ENCODE data around the gene PKNOX2.

PKNOX2 gene

DNA sequence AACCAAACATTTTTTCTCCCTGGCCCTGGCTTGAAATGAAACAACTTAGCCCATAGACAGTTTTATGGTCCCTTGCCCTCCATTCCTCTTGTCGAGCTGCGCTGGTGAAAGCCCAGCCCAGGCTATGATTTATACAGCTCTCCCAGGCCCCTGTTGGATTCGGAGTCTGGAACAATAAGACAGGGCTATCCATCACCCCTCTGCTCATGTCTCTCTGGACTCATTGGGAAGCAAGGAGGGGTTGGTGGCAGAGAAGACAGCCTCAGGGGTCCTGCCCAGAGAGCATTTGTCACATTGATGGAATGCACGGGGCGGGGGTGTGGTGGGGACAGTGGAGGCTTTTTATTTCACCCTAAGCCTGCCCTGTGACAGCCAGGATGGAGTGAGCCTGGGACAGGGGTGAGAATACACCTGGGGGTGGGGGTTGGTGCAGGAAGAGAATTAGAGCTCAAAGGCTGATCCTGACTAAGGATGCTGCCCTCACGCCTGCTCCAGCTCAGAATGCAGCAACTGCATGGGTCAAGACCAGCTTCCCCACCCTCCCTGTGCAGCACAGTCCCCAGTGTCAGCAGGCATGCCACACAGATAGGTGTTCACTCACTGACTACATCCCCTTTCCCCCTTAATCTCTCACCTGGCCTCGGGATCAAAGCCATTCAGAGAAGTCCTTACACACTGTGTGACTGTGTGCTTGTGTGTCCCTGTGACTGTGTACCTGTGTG, 10.0 kb upstream of the PKNOX2 start:
- H3K4me3 ChIP-seq (replicated peaks; ENCODE audit: low read depth, low read length): no peak overlapping the region
- no peak for DNase-seq (ENCODE audit: extremely low read depth, low read depth)
- no peak for TF ChIP-seq CTCF (IDR thresholded peaks at IDR 0.05; ENCODE audit: low read depth, low read length, missing control alignments)

GRCh38 chr11:125155100-125155444, 9.5 kb upstream of the PKNOX2 start:
- no peak for DNase-seq (ENCODE audit: extremely low read depth, low read depth)
- no peak overlapping the region for H3K4me3 ChIP-seq (replicated peaks; ENCODE audit: low read depth, low read length)
- no peak for TF ChIP-seq CTCF (IDR thresholded peaks at IDR 0.05; ENCODE audit: low read depth, low read length, missing control alignments)

GRCh38 chr11:125155767-125156166, 8.8 kb upstream of the PKNOX2 start:
- H3K4me3 ChIP-seq (replicated peaks; ENCODE audit: low read depth, low read length): no peak overlapping the region
- DNase-seq (ENCODE audit: extremely low read depth, low read depth): no peak
- no peak for TF ChIP-seq CTCF (IDR thresholded peaks at IDR 0.05; ENCODE audit: low read depth, low read length, missing control alignments)

DNA sequence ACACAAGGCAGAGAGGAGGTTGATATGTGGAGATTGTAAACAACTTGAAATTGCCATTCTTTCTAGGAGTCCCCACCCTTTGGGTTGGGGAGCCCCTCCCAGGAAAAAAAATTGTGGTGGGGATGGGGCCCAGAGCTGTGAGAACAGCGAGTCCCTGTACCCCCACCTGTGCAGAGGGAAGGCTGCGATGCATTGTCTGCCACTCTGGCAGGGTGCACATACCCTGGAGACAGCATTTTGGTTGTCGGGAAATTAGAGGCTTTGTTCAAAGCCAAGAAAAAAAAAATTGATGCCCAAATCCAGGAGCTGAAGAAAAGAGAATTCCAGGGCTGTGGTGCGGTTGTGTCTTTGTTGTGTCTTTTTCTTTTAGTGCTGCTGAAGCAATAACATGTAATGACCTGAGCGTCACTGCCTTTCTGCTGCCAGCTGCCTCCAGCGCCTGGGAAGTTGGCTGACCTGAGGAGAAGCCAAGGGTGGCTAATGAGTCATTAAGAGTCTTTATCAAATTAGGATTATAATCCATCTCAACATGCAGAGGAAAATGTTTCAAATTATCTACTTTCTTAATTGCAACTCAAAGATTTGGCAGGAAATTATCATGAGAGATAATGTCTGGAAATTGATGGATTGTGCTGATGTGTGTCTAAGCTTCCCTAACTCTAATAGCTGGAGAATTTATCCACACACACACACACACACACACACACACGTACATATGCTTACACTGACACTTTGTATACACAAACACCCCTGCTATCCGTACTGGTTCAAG, 8.0 kb upstream of the PKNOX2 start:
- H3K4me3 ChIP-seq (replicated peaks; ENCODE audit: low read depth, low read length): no peak overlapping the region
- DNase-seq (ENCODE audit: extremely low read depth, low read depth): no peak
- TF ChIP-seq CTCF (IDR thresholded peaks at IDR 0.05; ENCODE audit: low read depth, low read length, missing control alignments): no peak

GRCh38 chr11:125157118-125157733, 7.3 kb upstream of the PKNOX2 start:
- DNase-seq (ENCODE audit: extremely low read depth, low read depth): no peak
- no peak for TF ChIP-seq CTCF (IDR thresholded peaks at IDR 0.05; ENCODE audit: low read depth, low read length, missing control alignments)
- no peak overlapping the region for H3K4me3 ChIP-seq (replicated peaks; ENCODE audit: low read depth, low read length)

- H3K4me3 ChIP-seq (replicated peaks; ENCODE audit: low read depth, low read length): no peak overlapping the region
- no peak for DNase-seq (ENCODE audit: extremely low read depth, low read depth)
- TF ChIP-seq CTCF (IDR thresholded peaks at IDR 0.05; ENCODE audit: low read depth, low read length, missing control alignments): no peak
Measured at GRCh38 chr11:125157953-125158680, 6.4 kb upstream of the PKNOX2 start.

All from HFF-Myc (cell line).